HFFc6 (cell line): Measurements from ENCODE around the gene SPIRE2. TPM values are rescaled to one million over a fixed set of nuclear protein-coding genes. Genes with fewer than 3 reads are reported as not detected.
"Not testable (repeated sequence)": the region's sequence is repeated elsewhere in the genome, so short reads cannot be mapped to it uniquely, and the experiment has no call there.

ENCODE experiments used
- DNase-seq: peaks from one replicate; pipeline ENCODE4 v3.0.0-alpha.2; 2018
- H3K27ac Mint-ChIP-seq: 2 replicates; pipeline ENCODE4 v1.8.0; 2020; ENCODE audit warnings: mild to moderate bottlenecking, mixed read lengths
- H3K27me3 Mint-ChIP-seq: 2 replicates; pipeline ENCODE4 v1.8.0; 2021; ENCODE audit warnings: mild to moderate bottlenecking, moderate library complexity, mixed read lengths; ENCODE audit not compliant: insufficient read depth
- H3K36me3 Mint-ChIP-seq: 2 replicates; pipeline ENCODE4 v1.8.0; 2021; ENCODE audit warnings: low read depth, mixed read lengths
- H3K4me1 Mint-ChIP-seq: 2 replicates; pipeline ENCODE4 v1.8.0; 2020; ENCODE audit warnings: low read depth, mixed read lengths
- H3K4me3 Mint-ChIP-seq: 2 replicates; pipeline ENCODE4 v1.8.0; 2020; ENCODE audit warnings: mild to moderate bottlenecking, moderate library complexity, mixed read lengths
- H3K9me3 Mint-ChIP-seq: 2 replicates; pipeline ENCODE4 v1.8.0; 2020; ENCODE audit warnings: mild to moderate bottlenecking, mixed read lengths
- total RNA-seq, 6 experiments: library from RNA; stranded (reverse); fragmentation: NEBNext Ultra II Directional; extraction: Animal tissue kit (Norgen Biotek cat#: 25700); gene quantifications; 2 replicates in 1 of 6; 3 replicates in 5 of 6; pipeline ENCODE4 v1.2.3, GENCODE V29; 2021
- TF ChIP-seq, protein P1 (sequence below): fragments of 200-600 bp; sonication (generic); IDR thresholded peaks from 2 replicates; pipeline ENCODE4 v1.5.0; 2021; ENCODE audit warnings: antibody characterized with exemption, mild to moderate bottlenecking

The SPIRE2 gene
- total RNA-seq, 6 experiments from 2014 or later, result 1.5 to 2.5 (median 1.9) TPM

DNA sequence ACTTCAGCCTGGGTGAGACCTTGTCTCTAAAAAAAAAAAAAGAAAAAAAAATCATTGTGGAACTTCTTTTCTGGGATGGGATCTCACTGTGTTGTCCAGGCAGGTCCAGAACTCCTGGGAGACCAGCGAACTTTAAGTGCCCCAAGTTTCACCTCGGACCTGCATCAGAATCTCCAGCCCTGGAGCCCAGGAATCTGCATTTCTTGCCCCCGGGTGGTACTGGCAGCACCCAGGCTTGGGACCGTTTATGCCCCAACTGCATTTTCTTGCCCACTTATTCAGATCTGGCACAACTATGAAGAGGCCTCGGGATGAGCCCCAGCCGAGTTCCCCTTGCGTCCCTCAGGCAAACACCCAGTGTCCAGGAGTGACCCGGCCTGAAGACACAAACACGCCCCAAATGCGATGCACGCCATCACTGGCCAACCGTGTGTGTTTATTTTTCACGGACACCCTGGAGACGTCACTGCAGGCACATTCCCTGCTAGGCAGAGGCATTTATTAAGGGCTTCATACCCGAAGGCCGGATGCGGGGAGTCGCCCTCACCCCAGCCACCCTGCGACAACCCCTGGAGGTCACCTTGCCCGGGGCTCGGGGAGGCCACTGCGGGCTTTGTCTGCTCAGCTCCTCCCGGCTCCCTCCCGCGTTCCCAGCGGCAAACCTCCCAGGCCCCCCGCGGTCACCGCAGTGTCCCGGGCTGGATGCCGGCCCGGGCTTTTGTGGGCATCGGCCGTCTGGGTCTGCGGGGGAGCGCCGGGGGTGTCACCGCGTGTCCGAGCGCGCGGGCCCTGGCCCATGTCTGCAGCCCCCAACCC is 684 bp upstream of the SPIRE2 start:
- Mint-ChIP-seq H3K27me3 (peaks cover 2% of the 10 kb centered on the region), H3K4me1 (peaks cover 13% of the 10 kb centered on the region), H3K27ac (peak overlapping the region; percentile 89), H3K36me3 (no peaks in the 10 kb centered on the region), H3K9me3 (no peaks in the 10 kb centered on the region), H3K4me3 (peak overlapping the region; percentile 84)
- TF ChIP-seq, protein P1, sequence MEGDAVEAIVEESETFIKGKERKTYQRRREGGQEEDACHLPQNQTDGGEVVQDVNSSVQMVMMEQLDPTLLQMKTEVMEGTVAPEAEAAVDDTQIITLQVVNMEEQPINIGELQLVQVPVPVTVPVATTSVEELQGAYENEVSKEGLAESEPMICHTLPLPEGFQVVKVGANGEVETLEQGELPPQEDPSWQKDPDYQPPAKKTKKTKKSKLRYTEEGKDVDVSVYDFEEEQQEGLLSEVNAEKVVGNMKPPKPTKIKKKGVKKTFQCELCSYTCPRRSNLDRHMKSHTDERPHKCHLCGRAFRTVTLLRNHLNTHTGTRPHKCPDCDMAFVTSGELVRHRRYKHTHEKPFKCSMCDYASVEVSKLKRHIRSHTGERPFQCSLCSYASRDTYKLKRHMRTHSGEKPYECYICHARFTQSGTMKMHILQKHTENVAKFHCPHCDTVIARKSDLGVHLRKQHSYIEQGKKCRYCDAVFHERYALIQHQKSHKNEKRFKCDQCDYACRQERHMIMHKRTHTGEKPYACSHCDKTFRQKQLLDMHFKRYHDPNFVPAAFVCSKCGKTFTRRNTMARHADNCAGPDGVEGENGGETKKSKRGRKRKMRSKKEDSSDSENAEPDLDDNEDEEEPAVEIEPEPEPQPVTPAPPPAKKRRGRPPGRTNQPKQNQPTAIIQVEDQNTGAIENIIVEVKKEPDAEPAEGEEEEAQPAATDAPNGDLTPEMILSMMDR, result no peak
- DNase-seq, result peak; percentile 80

DNA sequence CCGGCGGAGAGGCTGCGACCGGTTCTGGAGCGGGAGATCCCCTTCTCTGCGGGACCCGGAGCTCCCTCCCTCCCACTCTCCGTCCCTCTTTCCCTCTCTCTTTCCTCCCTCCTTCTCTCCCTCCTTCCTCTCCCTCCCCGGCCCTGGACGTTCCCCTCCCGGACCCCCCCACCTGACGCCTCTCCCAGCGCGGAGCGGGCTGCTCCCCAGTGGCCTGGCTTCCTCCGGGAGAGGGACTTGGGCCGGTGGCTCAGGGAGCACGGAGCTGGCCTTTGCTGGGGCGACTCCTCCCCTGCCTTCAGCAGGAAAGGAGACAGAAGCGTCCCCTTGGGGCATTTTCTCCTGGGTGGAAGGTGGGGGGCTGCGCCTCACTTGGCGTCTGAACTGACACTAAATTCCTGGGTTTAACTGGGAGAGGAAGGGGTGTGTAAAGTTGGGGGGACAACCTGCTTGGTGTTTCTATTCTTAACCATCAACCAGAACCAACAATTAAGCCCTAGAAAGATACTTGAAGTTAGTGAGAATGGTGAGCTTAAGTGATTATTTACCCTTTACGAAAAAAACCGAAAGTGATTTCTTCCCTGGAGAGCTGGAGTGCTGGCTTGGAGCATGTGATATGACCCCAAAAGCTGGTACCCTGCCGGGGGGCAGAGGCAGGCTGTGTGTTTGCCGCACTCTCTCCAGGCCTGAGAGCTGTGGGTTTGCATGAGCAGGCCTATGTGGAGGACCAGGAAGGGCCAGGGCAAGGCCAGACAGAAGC is 775 bp downstream of the SPIRE2 start:
- H3K36me3 Mint-ChIP-seq, result peaks cover 4% of the 10 kb centered on the region
- H3K27ac Mint-ChIP-seq, result no peak overlapping the region
- peaks cover 2% of the 10 kb centered on the region for H3K27me3 Mint-ChIP-seq
- peaks cover 3% of the 10 kb centered on the region; the same call in 1 of the 2 replicates for H3K9me3 Mint-ChIP-seq
- peak overlapping the region; percentile 75 for H3K4me3 Mint-ChIP-seq
- TF ChIP-seq, protein P1, result no peak
- no peak for DNase-seq
- H3K4me1 Mint-ChIP-seq, result peaks cover 13% of the 10 kb centered on the region

DNA sequence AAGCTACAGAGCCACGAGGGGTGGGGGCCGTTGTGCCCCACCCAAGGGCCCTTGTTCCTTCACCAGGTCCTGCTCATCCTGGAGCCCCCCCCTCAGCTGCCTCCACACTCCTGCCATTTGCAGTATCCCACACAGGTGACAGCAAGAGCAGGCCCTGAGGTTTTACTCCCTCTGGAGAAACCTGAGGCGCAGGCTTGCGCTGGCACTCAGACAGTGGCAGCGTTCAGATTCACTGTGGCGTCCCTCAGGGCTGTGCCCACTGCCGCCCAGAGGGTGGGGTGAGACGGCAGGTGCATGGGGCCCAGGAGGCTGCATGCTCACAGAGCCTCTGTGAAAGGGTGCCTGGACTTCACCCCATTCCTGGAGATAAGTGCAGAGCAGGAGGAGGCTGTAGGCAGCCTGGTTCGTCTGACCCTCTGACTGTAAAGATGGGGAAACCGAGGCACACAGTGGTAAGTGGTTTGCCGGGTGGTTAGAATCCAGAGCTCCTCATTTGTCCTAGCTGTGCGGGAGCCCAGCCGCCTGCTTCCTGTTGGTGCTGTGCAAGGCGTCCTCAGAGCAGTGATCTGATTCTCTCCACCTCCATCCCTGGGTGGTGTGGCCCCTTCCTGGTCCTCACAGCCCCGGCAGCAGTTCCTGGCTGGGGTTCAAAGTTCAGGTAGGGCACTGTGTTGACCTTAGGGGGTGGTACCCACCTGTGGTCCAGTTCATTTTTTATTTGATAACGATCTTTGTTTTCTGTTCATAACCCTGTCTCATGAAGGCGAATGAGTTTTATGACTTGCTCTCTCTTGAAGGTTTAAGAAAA is 1.6 kb downstream of the SPIRE2 start:
- H3K4me1 Mint-ChIP-seq, result peaks cover 13% of the 10 kb centered on the region
- DNase-seq, result no peak
- H3K27me3 Mint-ChIP-seq, result peaks cover 2% of the 10 kb centered on the region
- no peak overlapping the region for H3K27ac Mint-ChIP-seq
- H3K36me3 Mint-ChIP-seq, result peaks cover 10% of the 10 kb centered on the region
- TF ChIP-seq, protein P1, result no peak
- peaks cover 7% of the 10 kb centered on the region; the same call in 1 of the 2 replicates for H3K9me3 Mint-ChIP-seq
- H3K4me3 Mint-ChIP-seq, result no peak overlapping the region; the same call in none of the 2 replicates

DNA sequence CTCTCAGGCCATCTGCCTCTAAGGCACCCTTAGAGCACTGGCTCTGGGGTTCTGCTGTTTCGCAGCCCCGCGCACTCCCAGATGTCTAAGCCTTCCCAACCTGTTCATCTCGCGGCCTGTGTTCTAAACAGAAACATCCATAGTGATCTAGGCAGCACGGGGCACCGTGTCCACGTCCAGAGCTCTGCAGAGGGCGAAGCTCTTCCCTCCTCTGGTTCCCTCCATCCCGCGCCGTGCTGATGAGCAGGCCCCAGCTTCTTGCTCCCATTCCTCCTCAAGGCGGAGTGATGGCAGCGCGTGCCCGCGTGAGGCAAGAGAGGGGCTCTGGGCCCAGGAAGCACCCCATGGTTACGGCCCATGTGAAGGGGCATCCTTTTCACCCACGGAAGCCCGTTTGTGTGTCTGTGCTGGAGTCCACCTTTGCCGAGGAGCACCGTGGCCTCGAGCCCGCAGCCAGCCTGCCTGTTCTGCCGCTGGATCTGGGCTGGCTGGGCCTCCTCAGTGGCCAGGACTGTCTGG is 3.6 kb downstream of the SPIRE2 start:
- H3K9me3 Mint-ChIP-seq, result peaks cover 15% of the 10 kb centered on the region
- DNase-seq, result no peak
- H3K27ac Mint-ChIP-seq, result no peak overlapping the region
- peaks cover 10% of the 10 kb centered on the region for H3K36me3 Mint-ChIP-seq
- peaks cover 13% of the 10 kb centered on the region for H3K4me1 Mint-ChIP-seq
- H3K27me3 Mint-ChIP-seq, result peaks cover 2% of the 10 kb centered on the region
- no peak overlapping the region for H3K4me3 Mint-ChIP-seq
- TF ChIP-seq, protein P1, result no peak

DNA sequence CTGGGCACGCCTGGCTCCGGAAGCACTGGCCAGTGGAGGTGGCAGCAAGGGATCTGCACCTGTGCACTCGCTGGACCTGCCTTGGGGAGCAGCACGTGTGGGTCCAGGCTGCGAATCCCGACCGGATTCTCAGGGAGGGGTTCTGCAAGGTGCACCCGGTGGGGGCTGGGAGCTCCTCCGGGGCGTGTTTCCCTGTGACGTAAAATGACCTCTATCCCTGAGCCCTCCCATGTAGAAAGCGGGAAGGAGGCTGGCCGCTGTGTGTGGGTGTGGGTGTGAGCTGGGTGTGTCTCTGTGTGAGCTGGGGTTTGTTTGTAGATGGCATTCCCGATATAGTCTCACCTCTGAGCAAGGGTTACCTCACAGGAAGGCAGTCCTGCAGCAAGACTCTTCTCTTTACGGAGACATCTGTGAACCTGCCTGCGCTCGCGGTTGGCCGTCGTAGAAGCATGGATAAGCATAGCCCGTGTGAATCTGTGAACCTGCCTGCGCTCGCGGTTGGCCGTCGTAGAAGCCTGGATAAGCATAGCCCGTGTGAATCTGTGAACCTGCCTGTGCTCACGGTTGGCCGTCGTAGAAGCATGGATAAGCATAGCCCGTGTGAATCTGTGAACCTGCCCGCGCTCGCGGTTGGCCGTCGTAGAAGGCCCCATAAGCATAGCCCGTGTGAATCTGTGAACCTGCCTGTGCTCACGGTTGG is 5.5 kb downstream of the SPIRE2 start:
- not testable (repeated sequence) for H3K4me1 Mint-ChIP-seq, H3K27ac Mint-ChIP-seq, H3K4me3 Mint-ChIP-seq, H3K27me3 Mint-ChIP-seq, H3K36me3 Mint-ChIP-seq, DNase-seq
- H3K9me3 Mint-ChIP-seq, result peaks cover 15% of the 10 kb centered on the region

DNA sequence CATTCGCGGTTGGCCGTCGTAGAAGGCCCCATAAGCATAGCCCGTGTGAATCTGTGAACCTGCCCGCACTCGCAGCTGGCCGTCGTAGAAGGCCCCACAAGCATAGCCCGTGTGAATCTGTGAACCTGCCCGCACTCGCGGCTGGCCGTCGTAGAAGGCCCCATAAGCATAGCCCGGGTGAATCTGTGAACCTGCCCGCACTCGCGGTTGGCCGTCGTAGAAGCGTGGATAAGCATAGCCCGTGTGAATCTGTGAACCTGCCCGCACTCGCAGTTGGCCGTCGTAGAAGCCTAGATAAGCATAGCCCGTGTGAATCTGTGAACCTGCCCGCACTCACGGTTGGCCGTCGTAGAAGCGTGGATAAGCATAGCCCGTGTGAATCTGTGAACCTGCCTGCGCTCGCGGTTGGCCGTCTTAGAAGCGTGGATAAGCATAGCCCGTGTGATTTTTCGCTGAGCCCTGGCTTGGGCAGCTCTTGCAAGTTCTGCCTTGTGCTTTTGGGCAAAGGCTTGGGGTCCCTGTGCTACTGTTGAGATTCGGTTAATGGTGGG is 6.6 kb downstream of the SPIRE2 start:
- H3K27me3 Mint-ChIP-seq, result not testable (repeated sequence)

DNA sequence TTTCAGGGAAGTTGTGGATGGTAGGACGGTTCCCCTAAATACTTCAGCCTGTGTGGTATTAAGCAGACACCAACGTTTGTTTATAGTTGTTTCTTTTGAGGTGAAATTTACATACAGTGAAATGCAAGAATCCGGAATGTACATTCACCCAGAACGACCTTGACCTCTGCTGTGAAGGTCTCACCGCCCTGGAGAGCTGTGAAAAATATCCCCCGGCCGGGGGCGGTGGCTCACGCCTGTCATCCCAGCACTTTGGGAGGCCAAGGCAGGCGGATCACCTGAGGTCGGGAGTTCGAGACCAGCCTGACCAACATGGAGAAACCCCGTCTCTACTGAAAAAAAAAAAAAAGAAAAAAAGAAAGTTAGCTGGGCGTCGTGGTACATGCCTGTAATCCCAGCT is 8.2 kb downstream of the SPIRE2 start:
- not testable (repeated sequence) for H3K36me3 Mint-ChIP-seq, DNase-seq, H3K4me3 Mint-ChIP-seq, H3K4me1 Mint-ChIP-seq, H3K27me3 Mint-ChIP-seq, H3K27ac Mint-ChIP-seq
- H3K9me3 Mint-ChIP-seq, result peaks cover 15% of the 10 kb centered on the region

More for the DNA sequence above, 6.6 kb downstream of the SPIRE2 start:
- not testable (repeated sequence) for H3K27ac Mint-ChIP-seq, DNase-seq, H3K4me1 Mint-ChIP-seq, H3K4me3 Mint-ChIP-seq, H3K36me3 Mint-ChIP-seq
- H3K9me3 Mint-ChIP-seq, result peaks cover 15% of the 10 kb centered on the region
